ENCODE data around the gene MIR17HG. TPM values are rescaled to one million over a fixed set of nuclear protein-coding genes. Genes with fewer than 3 reads are reported as not detected.

Gene MIR17HG
- total RNA-seq, 4 donors from 2014 or later, result 0.51 to 1.3 TPM; not detected in 2

- intact Hi-C loops (cut with DNase I; ENCODE audit: low total_unique reads), result no loop called here
- no peak overlapping the region for H3K27ac ChIP-seq
- no peaks in the 10 kb centered on the region for H3K36me3 ChIP-seq
- no peaks in the 10 kb centered on the region for H3K9me3 ChIP-seq
- H3K4me1 ChIP-seq, result peaks cover 7 to 10% of the 10 kb centered on the region in 2 donors
- TF ChIP-seq CTCF (IDR thresholded peaks at IDR 0.05 in 4 of 5, conservative IDR thresholded peaks at IDR 0.05 in 1 of 5) (no peak), POLR2A (IDR thresholded peaks at IDR 0.05) (no peak)
- peaks cover 32 to 50% (median 38%) of the 10 kb centered on the region in 3 donors for H3K27me3 ChIP-seq
- no peak for DNase-seq
- H3K4me3 ChIP-seq, result no peak overlapping the region
- no peak for ATAC-seq
- in situ Hi-C loops (cut with MboI; ENCODE audit: low sequenced_read_pairs in 4 of 4), result no loop called here
Measured at GRCh38 chr13:91397595-91397994, 50.1 kb downstream of the MIR17HG start.

- Histone ChIP-seq H3K27me3 (peaks cover 32 to 54% (median 38%) of the 10 kb centered on the region in 3 donors), H3K9me3 (no peaks in the 10 kb centered on the region), H3K4me1 (peaks cover 7 to 10% of the 10 kb centered on the region in 2 donors), H3K4me3 (peak within 1 kb of the TSS; percentile 42 to 62 (median 52)), H3K36me3 (no peaks in the 10 kb centered on the region), H3K27ac (no peak within 1 kb of the TSS)
- peak; percentile 32 to 49 for DNase-seq
- in situ Hi-C loops (cut with MboI; ENCODE audit: low sequenced_read_pairs in 4 of 4), result no loop called here
- peak; percentile 88 to 91 for ATAC-seq
- TF ChIP-seq POLR2A (IDR thresholded peaks at IDR 0.05) (no peak), CTCF (IDR thresholded peaks at IDR 0.05 in 4 of 5, conservative IDR thresholded peaks at IDR 0.05 in 1 of 5) (no peak)
- intact Hi-C loops (cut with DNase I; ENCODE audit: low total_unique reads), result loop anchor here (2.0 kb wide), 1 partner anchor 52 kb away; the partner anchor contains the start of gene MIR17HG
Measured at GRCh38 chr13:91398413-91399188, 51.1 kb downstream of the MIR17HG start, which contains the start of gene GPC5. TSS of gene GPC5 (plus strand) at chr13:91398621.

GRCh38 chr13:91399189-91400062 is 51.9 kb downstream of the MIR17HG start:
- H3K4me1 ChIP-seq, result peaks cover 7 to 10% of the 10 kb centered on the region in 2 donors
- no peaks in the 10 kb centered on the region for H3K36me3 ChIP-seq
- TF ChIP-seq POLR2A (IDR thresholded peaks at IDR 0.05), result no peak
- in situ Hi-C loops (cut with MboI; ENCODE audit: low sequenced_read_pairs in 4 of 4) (no loop called here), intact Hi-C loops (cut with DNase I; ENCODE audit: low total_unique reads) (loop anchor here (2.0 kb wide), 1 partner anchor 53 kb away; the partner anchor contains the start of gene MIR17HG)
- H3K9me3 ChIP-seq, result no peaks in the 10 kb centered on the region
- H3K27me3 ChIP-seq, result peaks cover 32 to 54% (median 38%) of the 10 kb centered on the region in 3 donors
- ATAC-seq, result no peak
- H3K4me3 ChIP-seq, result peak overlapping the region; percentile 42 to 62 (median 52)
- no peak for DNase-seq
- no peak overlapping the region for H3K27ac ChIP-seq

GRCh38 chr13:91400063-91400399 is 52.5 kb downstream of the MIR17HG start:
- no peak overlapping the region for H3K27ac ChIP-seq
- TF ChIP-seq POLR2A (IDR thresholded peaks at IDR 0.05) (no peak), CTCF (IDR thresholded peaks at IDR 0.05 in 4 of 5, conservative IDR thresholded peaks at IDR 0.05 in 1 of 5) (no peak)
- in situ Hi-C loops (cut with MboI; ENCODE audit: low sequenced_read_pairs in 4 of 4) (no loop called here), intact Hi-C loops (cut with DNase I; ENCODE audit: low total_unique reads) (no loop called here)
- H3K9me3 ChIP-seq, result no peaks in the 10 kb centered on the region
- H3K27me3 ChIP-seq, result peaks cover 32 to 52% (median 34%) of the 10 kb centered on the region in 3 donors
- no peak for ATAC-seq
- peaks cover 7 to 10% of the 10 kb centered on the region in 2 donors for H3K4me1 ChIP-seq
- DNase-seq, result no peak
- H3K36me3 ChIP-seq, result no peaks in the 10 kb centered on the region
- H3K4me3 ChIP-seq, result no peak overlapping the region

GRCh38 chr13:91400671-91401070 is 53.2 kb downstream of the MIR17HG start:
- DNase-seq, result no peak
- peaks cover 26 to 51% (median 34%) of the 10 kb centered on the region in 3 donors for H3K27me3 ChIP-seq

More at GRCh38 chr13:91400671-91401070, 53.2 kb downstream of the MIR17HG start:
- in situ Hi-C loops (cut with MboI; ENCODE audit: low sequenced_read_pairs in 4 of 4) (no loop called here), intact Hi-C loops (cut with DNase I; ENCODE audit: low total_unique reads) (no loop called here)
- H3K4me3 ChIP-seq, result no peak overlapping the region
- H3K27ac ChIP-seq, result no peak overlapping the region
- H3K9me3 ChIP-seq, result no peaks in the 10 kb centered on the region
- TF ChIP-seq POLR2A (IDR thresholded peaks at IDR 0.05) (no peak), CTCF (IDR thresholded peaks at IDR 0.05 in 4 of 5, conservative IDR thresholded peaks at IDR 0.05 in 1 of 5) (no peak)
- H3K4me1 ChIP-seq, result peaks cover 7 to 10% of the 10 kb centered on the region in 2 donors
- ATAC-seq, result no peak
- H3K36me3 ChIP-seq, result no peaks in the 10 kb centered on the region
